Keratinocyte (primary cell): ENCODE measurements around the gene GYS1.
"Not testable (repeated sequence)": the region's sequence is repeated elsewhere in the genome, so short reads cannot be mapped to it uniquely, and the experiment has no call there.

ENCODE experiments used
- EZH2 ChIP-seq: IDR thresholded peaks from one replicate; pipeline ENCODE4 v1.6.1; 2012; ENCODE audit warnings: inconsistent platforms, mild to moderate bottlenecking, low read length, moderate library complexity
- TF ChIP-seq, protein P1 (sequence below), 3 experiments: IDR thresholded peaks in 1 of 3; conservative IDR thresholded peaks in 1 of 3; optimal IDR thresholded peaks in 1 of 3; 2 replicates in 2 of 3; 3 replicates in 1 of 3; pipeline versions ENCODE3 to v1.5.1; 2011; ENCODE audit warnings: low read length in 3 of 3, mild to moderate bottlenecking in 3 of 3, moderate library complexity in 2 of 3, control low read depth in 1 of 3, inconsistent platforms in 1 of 3; ENCODE audit not compliant: insufficient read depth in 2 of 3; ENCODE audit errors: extremely low read depth in 1 of 3

DNA sequence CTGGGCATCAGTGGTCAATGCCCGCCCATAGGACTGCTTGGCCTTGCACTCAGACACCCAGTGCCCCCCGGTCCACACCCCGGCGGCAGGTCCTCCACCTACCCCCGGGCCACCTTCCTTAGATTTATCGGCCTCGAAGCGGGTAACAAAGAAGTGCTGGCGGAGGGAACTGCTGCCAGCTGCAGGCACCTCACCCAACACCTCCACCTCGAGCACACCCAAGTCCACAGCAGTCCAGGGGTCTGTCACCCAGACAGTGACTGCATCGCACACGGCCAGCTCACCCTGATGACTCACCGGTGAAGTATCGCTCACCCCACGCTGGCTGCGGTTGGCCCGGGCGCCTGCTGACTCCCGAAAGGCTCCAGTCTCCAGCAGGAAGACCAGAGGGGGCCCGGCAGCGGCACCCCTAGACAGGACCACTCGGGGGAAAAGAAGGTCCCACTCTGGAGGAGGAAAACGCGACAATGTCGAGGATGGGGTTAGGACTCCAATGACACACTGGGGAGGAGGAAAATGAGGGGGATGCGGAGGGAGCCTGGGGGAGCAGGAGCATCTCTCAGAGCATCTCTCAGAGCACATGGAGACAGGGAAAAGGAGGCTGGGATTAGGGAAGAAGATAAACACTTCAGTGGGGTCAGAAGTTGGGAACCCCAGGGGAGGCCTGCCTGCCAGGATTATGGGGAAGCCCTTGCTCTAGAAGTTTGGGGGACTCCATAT is 45.6 kb upstream of the GYS1 start:
- TF ChIP-seq, protein P1, sequence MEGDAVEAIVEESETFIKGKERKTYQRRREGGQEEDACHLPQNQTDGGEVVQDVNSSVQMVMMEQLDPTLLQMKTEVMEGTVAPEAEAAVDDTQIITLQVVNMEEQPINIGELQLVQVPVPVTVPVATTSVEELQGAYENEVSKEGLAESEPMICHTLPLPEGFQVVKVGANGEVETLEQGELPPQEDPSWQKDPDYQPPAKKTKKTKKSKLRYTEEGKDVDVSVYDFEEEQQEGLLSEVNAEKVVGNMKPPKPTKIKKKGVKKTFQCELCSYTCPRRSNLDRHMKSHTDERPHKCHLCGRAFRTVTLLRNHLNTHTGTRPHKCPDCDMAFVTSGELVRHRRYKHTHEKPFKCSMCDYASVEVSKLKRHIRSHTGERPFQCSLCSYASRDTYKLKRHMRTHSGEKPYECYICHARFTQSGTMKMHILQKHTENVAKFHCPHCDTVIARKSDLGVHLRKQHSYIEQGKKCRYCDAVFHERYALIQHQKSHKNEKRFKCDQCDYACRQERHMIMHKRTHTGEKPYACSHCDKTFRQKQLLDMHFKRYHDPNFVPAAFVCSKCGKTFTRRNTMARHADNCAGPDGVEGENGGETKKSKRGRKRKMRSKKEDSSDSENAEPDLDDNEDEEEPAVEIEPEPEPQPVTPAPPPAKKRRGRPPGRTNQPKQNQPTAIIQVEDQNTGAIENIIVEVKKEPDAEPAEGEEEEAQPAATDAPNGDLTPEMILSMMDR (optimal IDR thresholded peaks at IDR 0.05 in 1 of 3, IDR thresholded peaks at IDR 0.05 in 1 of 3, conservative IDR thresholded peaks at IDR 0.05 in 1 of 3; ENCODE audit: extremely low read depth in 1 of 3, insufficient read depth in 2 of 3, low read length in 3 of 3), result not testable (repeated sequence)
- not testable (repeated sequence) for TF ChIP-seq EZH2
